ENCODE measurements around the gene ZNF618. TPM values are rescaled to one million over a fixed set of nuclear protein-coding genes. Genes with fewer than 3 reads are reported as not detected.

ZNF618 gene
- polyA plus RNA-seq, 3 donors: 0.53 to 1.9 (median 0.78) TPM

DNA sequence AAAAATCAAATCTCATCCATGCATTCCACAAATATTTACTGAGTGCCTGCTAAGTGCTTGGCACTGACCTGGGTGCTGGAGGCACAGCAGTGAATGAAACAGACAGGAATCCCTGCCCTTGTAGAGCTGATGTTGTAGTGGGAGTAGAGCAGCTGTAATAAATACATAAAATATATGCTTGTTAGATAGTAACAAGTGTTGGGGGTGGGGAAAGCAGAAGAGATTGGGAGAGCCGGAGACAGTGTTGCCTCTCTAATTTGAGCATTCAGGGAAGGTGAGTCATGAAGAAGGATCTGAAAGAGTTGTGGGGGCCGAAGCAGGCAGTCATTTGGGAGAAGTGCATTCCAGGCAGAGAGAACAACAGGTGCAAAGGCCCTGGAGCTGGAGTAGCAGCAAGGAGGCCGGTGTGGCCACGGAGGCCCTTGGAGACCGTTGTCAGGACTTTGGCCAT lies 97.9 kb downstream of the ZNF618 start:
- Mint-ChIP-seq H3K9me3 (peaks cover 0 to 5% (median 2%) of the 10 kb centered on the region in 7 donors), H3K27ac (peak overlapping the region in 1 of 7 donors; percentile 14), H3K4me1 (peaks cover 18% of the 10 kb centered on the region), H3K36me3 (peaks cover 5 to 20% of the 10 kb centered on the region in 2 donors), H3K4me3 (no peak overlapping the region), H3K27me3 (ENCODE audit: low read depth in 3 of 3) (peaks cover 0 to 2% (median 0%) of the 10 kb centered on the region in 3 donors)
- no peaks in the 10 kb centered on the region for H4K20me1 ChIP-seq (ENCODE audit: insufficient read depth, low read length)
- no peak overlapping the region for H2AFZ ChIP-seq (ENCODE audit: insufficient read depth, low read depth, low read length, poor library complexity, severe bottlenecking)
- 76% methylated on average over 5 of the region's 5 CpGs for WGBS (ENCODE audit: insufficient coverage)
- no peaks in the 10 kb centered on the region for H3K27me3 ChIP-seq (ENCODE audit: control insufficient read depth in 2 of 2, insufficient read depth in 2 of 2, low read length in 2 of 2)
- no peak overlapping the region for H3K27ac ChIP-seq (ENCODE audit: low read depth in 1 of 2, low read length in 2 of 2)
- no peaks in the 10 kb centered on the region for H3K36me3 ChIP-seq (replicated peaks in 1 of 2; ENCODE audit: control insufficient read depth in 1 of 2, insufficient read depth in 2 of 2, low read length in 2 of 2)
- no peaks in the 10 kb centered on the region for H3K79me2 ChIP-seq (ENCODE audit: insufficient read depth, low read length)
- H3K9ac ChIP-seq (ENCODE audit: insufficient read depth, low read length, poor library complexity, severe bottlenecking): no peak overlapping the region
- no peak overlapping the region for H3K4me2 ChIP-seq (replicated peaks; ENCODE audit: extremely low read depth, low read length, poor library complexity, severe bottlenecking)
- intact Hi-C loops (cut with micrococcal nuclease): no loop called here
- DNase-seq: no peak
- TF ChIP-seq, protein P1, sequence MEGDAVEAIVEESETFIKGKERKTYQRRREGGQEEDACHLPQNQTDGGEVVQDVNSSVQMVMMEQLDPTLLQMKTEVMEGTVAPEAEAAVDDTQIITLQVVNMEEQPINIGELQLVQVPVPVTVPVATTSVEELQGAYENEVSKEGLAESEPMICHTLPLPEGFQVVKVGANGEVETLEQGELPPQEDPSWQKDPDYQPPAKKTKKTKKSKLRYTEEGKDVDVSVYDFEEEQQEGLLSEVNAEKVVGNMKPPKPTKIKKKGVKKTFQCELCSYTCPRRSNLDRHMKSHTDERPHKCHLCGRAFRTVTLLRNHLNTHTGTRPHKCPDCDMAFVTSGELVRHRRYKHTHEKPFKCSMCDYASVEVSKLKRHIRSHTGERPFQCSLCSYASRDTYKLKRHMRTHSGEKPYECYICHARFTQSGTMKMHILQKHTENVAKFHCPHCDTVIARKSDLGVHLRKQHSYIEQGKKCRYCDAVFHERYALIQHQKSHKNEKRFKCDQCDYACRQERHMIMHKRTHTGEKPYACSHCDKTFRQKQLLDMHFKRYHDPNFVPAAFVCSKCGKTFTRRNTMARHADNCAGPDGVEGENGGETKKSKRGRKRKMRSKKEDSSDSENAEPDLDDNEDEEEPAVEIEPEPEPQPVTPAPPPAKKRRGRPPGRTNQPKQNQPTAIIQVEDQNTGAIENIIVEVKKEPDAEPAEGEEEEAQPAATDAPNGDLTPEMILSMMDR (IDR thresholded peaks at IDR 0.05): no peak
- peaks cover 0 to 6% of the 10 kb centered on the region in 2 donors for H3K9me3 ChIP-seq (replicated peaks in 1 of 2; ENCODE audit: control insufficient read depth in 1 of 2, insufficient read depth in 1 of 2, low read length in 2 of 2)
- H3K4me3 ChIP-seq (replicated peaks in 1 of 3; ENCODE audit: low read depth in 2 of 3, low read length in 3 of 3): no peak overlapping the region
- H3K4me1 ChIP-seq (ENCODE audit: control insufficient read depth in 1 of 2, insufficient read depth in 2 of 2, low read length in 2 of 2): no peaks in the 10 kb centered on the region

DNA sequence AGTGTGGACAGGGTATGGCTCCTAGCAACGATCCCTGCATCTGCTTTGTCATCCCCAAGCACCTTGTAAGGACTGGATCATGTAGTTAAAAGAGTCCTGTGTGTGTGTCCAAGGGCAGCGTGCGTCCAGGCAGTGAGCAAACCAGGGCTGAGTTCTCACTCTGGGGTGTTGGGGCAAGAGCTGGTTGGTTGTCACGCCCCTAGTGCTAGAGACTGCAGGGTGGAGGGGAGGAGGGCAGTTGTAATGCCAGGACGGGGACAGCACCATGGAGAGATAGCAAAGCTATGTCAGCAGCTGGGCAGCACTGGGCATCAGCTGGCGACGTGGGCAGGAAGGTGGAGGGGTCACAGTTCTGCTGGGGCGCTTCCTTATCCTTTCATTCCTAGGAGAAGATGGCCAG lies 100.8 kb downstream of the ZNF618 start:
- H3K9me3 ChIP-seq (replicated peaks in 1 of 2; ENCODE audit: control insufficient read depth in 1 of 2, insufficient read depth in 1 of 2, low read length in 2 of 2): no peaks in the 10 kb centered on the region
- DNase-seq: no peak
- no peak overlapping the region for H3K9ac ChIP-seq (ENCODE audit: insufficient read depth, low read length, poor library complexity, severe bottlenecking)
- Mint-ChIP-seq H3K27ac (peak overlapping the region in 1 of 7 donors; percentile 28), H3K4me3 (no peak overlapping the region), H3K9me3 (no peaks in the 10 kb centered on the region), H3K27me3 (ENCODE audit: low read depth in 3 of 3) (no peaks in the 10 kb centered on the region), H3K4me1 (peaks cover 18% of the 10 kb centered on the region), H3K36me3 (peaks cover 0 to 4% of the 10 kb centered on the region in 2 donors)
- no peaks in the 10 kb centered on the region for H4K20me1 ChIP-seq (ENCODE audit: insufficient read depth, low read length)
- H3K79me2 ChIP-seq (ENCODE audit: insufficient read depth, low read length): no peaks in the 10 kb centered on the region
- H2AFZ ChIP-seq (ENCODE audit: insufficient read depth, low read depth, low read length, poor library complexity, severe bottlenecking): no peak overlapping the region
- no peak overlapping the region for H3K4me2 ChIP-seq (replicated peaks; ENCODE audit: extremely low read depth, low read length, poor library complexity, severe bottlenecking)
- no peaks in the 10 kb centered on the region for H3K27me3 ChIP-seq (ENCODE audit: control insufficient read depth in 2 of 2, insufficient read depth in 2 of 2, low read length in 2 of 2)
- no peak overlapping the region for H3K27ac ChIP-seq (ENCODE audit: low read depth in 1 of 2, low read length in 2 of 2)
- no peak overlapping the region for H3K4me3 ChIP-seq (replicated peaks in 1 of 3; ENCODE audit: low read depth in 2 of 3, low read length in 3 of 3)
- intact Hi-C loops (cut with micrococcal nuclease): no loop called here
- H3K4me1 ChIP-seq (ENCODE audit: control insufficient read depth in 1 of 2, insufficient read depth in 2 of 2, low read length in 2 of 2): no peaks in the 10 kb centered on the region
- H3K36me3 ChIP-seq (replicated peaks in 1 of 2; ENCODE audit: control insufficient read depth in 1 of 2, insufficient read depth in 2 of 2, low read length in 2 of 2): no peaks in the 10 kb centered on the region
- WGBS (ENCODE audit: insufficient coverage): 94% methylated on average over 8 of the region's 8 CpGs
- TF ChIP-seq, protein P1 (IDR thresholded peaks at IDR 0.05): no peak

Data from CD14-positive monocyte (primary cell).